IPS-NIHi7 (cell line): Measurements from ENCODE around the gene RYR2.
A peak's percentile ranks its signal among the peaks of the same experiment; 100 is the strongest.

Experiments used
- DNase-seq: peaks from one replicate; pipeline ENCODE4 v3.0.0; 2012; ENCODE audit warnings: mixed read lengths; ENCODE audit errors: extremely low spot score

RYR2 gene

GRCh38 chr1:237431448-237431847, 389.5 kb downstream of the RYR2 start:
- no peak for DNase-seq

GRCh38 chr1:237440346-237440745, 398.4 kb downstream of the RYR2 start:
- DNase-seq: no peak

GRCh38 chr1:237444120-237444790, 402.3 kb downstream of the RYR2 start:
- no peak for DNase-seq

GRCh38 chr1:237448042-237448441, 406.1 kb downstream of the RYR2 start:
- no peak for DNase-seq

DNA sequence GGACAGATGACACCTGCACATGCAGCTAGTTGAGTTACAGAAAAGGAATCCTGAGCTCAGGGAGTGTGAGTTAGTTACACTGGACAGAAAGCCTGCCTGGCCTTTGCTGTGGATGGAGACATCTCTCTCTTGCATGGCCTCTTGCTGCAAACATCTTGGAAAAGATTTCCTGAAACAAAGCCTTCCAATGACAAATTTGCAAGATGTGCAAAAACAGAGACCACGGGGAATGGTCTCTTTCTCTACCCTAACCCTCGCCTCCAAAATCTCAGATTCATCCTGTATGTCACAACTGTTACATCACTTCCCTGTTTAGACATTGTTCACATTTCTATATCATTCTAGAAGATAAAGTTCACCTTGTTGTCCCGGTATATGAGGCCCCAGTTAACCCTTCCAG, 415.6 kb downstream of the RYR2 start:
- DNase-seq: no peak

DNA sequence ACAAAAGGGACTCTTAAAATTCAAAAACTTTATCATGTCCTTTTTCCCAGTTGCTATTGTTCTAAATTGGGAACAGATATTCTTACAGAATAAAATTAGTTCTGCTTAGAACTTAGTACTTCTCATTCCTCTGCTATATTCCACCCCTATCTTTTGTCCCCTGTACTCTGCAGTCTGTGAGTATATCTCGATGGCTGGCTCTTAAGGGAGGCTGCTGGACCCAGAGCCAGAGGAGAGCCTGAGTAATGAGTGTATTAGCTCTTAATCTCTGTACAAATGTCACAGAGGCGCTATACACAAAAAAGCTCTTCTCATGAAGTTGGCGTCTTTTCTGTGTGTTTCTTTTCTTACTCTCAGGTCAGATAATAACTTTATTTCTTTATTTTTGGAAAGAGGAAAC, 425.3 kb downstream of the RYR2 start:
- DNase-seq: no peak

DNA sequence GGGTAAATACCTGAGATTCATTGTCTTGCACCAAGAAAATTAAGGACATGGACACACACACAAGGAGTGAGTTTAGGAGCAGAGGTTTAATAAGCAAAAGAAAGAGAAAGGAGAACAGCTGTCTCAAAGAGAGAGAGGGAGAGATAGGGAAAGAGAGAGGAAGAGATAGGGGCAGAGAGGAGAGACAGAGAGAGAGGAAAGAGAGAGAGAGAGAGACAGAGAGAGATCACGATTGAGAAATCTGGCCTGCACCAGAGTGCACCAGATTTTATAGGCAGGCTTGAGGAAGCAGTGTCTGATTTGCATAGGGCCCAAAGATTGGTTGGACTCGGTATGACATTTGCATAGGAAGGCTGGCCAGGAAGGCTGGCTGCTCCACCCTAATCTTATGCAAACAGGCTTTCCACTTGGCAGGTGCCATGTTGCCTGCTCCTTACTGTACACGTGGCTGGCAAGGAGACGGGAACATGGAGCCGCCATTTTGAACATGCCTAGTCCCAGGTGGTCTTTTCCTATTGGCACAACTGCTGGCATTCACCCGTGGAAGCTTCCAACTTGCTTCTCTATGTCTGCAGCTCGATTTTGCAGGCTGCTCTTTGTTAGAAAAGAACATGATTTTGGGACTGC, 428.8 kb downstream of the RYR2 start:
- DNase-seq: no peak

DNA sequence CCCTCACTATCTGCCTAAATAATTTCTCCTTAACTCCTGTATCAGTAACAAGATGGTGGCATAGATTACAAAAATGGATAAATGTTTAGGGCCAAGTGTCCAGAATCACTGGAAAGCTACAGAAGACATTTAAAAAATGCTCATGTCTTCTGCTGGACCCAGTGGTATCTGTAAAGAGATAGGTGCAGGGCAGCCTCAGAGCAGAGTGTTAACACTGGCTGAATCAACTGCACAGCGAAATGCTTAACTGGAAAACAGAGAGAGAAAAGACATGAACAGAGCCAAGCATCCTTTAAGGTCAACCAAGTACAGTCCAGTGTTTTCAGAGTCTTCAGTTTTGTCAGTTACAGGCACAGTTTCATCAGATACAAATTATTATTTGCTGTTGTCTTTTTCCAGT, 429.4 kb downstream of the RYR2 start:
- DNase-seq: no peak

GRCh38 chr1:237471956-237472355, 430.0 kb downstream of the RYR2 start:
- DNase-seq: no peak

DNA sequence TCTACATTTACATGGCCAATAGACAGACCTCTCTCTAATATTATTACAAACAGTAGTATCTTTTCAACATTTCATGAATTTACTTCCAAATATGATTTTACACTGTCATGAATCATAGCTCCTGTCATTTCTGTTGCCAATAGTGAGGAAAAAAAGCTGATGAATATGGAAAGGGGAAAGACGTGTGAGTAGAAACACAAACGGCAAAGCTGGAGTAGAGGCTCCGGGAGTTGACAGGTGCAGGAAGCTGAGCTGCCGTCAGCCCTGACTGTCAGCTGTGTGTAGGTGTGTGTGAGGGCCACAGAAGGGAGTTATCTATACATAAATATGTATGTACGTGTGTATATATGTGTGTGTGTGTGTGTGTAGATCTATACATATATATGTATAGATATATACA, 431.9 kb downstream of the RYR2 start:
- DNase-seq: no peak

GRCh38 chr1:237478082-237478481, 436.1 kb downstream of the RYR2 start:
- DNase-seq: no peak

DNA sequence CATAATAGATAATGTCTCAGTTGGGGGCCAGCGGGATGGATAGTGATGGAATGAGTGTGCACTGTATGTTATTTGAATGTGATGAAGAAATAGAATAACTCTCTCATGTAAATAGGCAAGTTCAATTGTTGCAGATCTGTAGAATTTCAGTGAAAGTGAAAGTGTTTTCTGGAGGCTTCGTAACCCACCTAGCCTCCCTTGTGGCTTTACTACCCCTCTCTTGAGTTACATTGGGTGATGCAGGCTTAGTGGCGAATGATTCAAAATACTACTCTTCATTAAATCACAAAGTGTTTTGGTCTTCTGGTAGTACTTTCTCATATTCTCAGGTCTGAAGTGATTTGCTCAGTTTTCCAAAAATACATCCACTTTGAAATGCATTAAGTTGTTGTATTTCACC, 436.9 kb downstream of the RYR2 start:
- DNase-seq: no peak

GRCh38 chr1:237482777-237483176, 440.8 kb downstream of the RYR2 start:
- no peak for DNase-seq

DNA sequence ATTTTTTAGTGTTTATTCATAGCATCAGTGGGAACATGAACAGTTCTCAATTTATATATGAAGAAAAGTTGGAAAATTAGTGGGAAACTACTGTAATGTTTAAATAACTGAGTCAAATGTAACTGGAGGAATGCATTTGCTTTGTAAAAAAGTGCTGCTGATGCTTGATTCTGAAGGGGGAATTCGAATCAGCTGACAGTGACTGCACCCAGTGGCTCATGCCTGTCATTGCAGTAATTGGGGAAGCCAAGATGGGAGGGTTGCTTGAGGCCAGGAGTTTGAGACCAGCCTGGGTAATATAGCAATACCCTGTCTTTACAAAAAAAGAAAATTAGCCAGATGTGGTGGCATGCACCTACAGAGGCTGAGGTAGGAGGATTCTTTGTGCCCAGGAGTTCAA, 450.4 kb downstream of the RYR2 start:
- peak; percentile 34 for DNase-seq

GRCh38 chr1:237500566-237500965, 458.6 kb downstream of the RYR2 start:
- no peak for DNase-seq

DNA sequence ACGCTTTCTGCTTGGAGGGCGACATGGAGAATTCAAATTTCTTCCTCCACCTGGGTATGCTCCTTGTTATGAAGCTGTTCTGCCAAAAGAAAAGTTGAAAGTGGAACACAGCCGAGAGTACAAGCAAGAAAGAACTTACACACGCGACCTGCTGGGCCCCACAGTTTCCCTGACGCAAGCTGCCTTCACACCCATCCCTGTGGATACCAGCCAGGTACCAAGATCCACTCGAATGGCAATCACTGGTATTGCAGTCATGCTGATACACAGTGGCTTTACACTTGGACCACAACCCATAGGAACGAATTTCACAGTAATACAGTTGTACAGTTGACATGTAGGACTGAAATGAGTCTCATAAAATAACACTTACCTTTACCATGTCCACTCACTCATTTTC, 461.3 kb downstream of the RYR2 start:
- no peak for DNase-seq

DNA sequence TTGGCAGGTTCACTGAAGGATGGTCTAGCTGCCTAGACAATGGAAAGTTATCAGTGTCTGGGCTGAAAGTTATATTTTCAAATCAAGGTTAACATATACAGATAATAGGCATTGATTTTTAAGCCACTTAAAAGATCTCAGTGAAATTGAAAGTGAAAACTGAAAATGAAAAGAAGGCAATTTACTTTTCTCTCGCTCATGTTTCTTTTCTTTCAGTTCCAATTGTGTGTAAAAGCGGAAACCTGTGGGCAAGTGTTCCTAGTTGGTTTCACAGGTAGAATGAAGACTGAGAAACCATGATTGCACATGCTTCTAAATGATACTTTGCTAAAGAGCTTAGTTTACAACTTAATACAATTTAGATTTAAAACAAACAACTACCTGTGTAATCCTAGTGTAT, 465.0 kb downstream of the RYR2 start:
- DNase-seq: no peak

- no peak for DNase-seq
Observed at GRCh38 chr1:237509748-237510147, 467.8 kb downstream of the RYR2 start.

DNA sequence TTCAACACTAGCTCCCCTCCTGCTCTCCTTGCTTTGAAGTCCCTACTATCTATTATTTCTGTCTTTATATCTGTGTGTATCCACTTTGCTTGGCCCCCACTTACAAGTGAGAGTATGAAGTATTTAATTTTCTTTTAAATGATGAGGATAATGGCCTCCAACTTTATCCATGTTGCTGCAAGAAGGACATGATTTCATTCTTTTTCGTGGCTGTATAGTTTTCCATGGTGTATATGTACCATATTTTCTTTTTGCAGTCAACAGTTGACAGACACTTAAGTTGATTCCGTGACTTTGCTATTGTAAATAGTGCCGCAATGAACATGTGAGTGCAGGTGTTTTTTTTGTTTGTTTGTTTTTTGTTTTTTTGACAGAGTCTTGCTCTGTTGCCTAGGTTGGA, 483.1 kb downstream of the RYR2 start:
- DNase-seq: no peak

GRCh38 chr1:237527761-237528160, 485.8 kb downstream of the RYR2 start:
- no peak for DNase-seq

DNA sequence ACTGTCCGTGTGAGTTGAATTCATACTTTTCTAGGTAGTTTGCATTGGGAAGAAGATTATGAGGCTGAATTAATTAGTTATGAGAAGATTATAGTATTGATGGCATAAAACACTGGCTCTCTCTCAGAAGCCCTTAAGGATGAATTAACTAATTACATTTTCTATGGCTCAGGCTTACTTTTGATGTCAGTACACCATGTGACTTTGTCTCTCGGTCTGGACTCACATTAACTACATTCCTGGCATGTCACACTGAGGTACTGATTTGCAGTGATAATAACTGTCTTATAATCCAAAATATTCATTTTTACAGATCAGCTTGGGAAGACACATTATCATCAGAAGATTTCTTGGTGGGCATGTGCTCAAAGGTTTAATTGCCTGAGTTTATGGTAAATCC, 486.6 kb downstream of the RYR2 start:
- no peak for DNase-seq

GRCh38 chr1:237539055-237539454, 497.1 kb downstream of the RYR2 start:
- no peak for DNase-seq

GRCh38 chr1:237542525-237543418, 500.8 kb downstream of the RYR2 start:
- peak; percentile 19 for DNase-seq
